ENCODE results near the gene ORAI2. TPM values are rescaled to one million over a fixed set of nuclear protein-coding genes. Genes with fewer than 3 reads are reported as not detected.
"Not testable (repeated sequence)": the region's sequence is repeated elsewhere in the genome, so short reads cannot be mapped to it uniquely, and the experiment has no call there.

The ORAI2 gene
- total RNA-seq, 1 donor from 2014 or later, result 33.7 TPM

DNA sequence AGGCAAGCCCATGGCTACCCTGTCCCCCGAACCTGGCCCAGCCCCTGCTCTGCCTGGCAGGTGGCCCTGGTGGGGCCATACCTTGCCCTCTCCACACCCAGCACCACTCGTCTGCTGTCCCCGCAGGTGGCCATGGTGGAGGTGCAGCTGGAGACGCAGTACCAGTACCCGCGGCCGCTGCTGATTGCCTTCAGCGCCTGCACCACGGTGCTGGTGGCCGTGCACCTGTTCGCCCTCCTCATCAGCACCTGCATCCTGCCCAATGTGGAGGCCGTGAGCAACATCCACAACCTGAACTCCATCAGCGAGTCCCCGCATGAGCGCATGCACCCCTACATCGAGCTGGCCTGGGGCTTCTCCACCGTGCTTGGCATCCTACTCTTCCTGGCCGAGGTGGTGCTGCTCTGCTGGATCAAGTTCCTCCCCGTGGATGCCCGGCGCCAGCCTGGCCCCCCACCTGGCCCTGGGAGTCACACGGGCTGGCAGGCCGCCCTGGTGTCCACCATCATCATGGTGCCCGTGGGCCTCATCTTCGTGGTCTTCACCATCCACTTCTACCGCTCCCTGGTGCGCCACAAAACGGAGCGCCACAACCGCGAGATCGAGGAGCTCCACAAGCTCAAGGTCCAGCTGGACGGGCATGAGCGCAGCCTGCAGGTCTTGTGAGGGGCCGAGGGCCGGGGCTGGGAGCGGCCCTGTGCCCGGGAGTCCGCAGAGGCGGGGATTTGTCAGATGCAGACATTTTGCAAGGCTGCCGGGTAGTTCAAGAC, 13.2 kb downstream of the ORAI2 start:
- no peak for DNase-seq (ENCODE audit: low spot score)

DNA sequence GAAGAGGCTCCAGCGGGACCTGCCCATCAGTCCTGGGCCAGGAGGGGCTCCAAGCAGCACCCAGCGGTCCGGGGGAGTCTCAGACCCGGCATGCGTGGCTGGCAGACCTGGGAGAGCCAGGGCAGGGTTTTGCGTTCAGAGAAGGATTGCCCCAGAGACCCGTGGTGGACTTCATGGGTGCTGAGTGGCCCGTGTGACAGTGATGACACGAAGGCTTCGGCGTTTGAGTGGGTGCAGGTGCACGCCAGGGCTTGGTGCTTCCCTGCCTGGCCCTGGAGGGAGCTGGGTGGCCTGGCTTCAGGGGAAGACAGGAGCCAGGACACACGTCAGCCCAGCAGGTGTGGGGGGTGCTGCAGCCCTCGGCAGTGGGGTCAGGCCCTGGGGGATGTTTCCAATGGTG, 13.9 kb downstream of the ORAI2 start:
- no peak for DNase-seq (ENCODE audit: low spot score)

DNA sequence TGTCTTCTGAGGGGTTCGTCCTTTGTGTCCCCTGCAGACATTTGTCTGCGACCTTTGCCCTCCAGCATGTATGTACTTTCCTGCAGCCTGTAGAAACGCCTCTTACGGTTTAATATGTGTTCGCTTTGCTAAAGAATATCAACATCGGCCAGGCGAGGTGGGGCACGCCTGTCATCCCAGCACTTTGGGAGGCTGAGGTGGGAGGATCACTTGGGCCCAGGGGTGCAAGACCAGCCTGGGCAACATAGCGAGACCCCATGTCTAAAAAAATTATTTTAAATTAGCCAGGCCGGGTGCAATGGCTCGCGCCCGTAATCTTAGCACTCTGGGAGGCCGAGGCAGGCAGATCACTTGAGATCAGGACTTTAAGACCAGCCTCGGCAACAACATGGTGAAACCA, 15.8 kb downstream of the ORAI2 start:
- DNase-seq (ENCODE audit: low spot score), result no peak

DNA sequence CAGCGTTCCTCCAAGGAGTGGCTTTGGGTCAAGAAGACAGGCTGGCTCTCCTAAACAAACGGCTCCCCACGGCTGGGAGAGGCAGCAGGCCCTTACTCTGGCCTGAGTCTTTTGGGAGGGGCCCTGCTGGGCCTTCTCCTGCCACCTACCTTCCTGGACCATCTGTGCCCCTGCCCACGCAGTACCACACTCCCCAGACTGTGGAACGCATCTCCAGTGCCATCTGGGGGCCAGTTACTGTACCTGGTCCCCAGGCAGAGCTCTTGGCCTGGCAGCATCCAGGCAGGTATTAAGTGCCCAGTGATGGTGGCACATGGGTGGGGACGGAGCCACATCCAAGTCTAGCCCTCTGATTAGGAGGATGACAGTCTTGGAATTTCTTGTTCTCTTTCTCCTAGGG, 16.9 kb downstream of the ORAI2 start:
- no peak for DNase-seq (ENCODE audit: low spot score)

DNA sequence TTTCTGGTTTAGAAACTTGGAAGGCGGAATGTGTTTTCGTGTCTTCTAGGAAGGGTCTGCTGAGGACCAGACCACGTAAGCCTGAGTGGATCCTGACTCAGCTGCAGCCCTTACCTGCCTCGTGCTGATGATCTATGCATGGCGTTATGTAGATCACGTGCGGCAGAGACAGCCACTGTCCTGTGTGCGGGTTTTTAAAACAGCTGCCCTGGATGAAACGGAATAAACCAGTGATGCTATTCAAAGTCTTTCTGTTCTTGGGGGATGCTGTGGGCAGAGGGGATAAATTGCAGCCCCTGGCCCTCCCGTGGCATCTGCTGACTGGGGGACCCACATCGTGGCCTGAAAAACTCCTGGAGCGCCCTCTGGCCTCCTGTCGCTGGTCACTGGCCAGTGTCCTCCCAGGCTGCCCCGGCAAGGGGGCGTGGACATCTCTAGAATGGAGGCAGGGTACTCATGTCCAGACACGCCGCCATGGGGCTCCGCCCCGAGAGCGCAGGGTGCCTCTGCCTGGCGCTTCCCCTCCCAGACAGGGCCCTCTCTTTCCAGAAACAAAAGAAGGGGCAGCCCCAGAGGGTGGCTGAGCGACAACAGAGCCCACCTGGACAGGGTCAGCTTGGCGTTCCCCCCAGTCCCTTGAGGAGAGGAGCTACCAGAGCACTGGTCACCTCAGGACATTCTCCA, 18.1 kb downstream of the ORAI2 start:
- DNase-seq (ENCODE audit: low spot score), result no peak

GRCh38 chr7:102452451-102452850, 19.1 kb downstream of the ORAI2 start:
- DNase-seq (ENCODE audit: low spot score), result no peak

DNA sequence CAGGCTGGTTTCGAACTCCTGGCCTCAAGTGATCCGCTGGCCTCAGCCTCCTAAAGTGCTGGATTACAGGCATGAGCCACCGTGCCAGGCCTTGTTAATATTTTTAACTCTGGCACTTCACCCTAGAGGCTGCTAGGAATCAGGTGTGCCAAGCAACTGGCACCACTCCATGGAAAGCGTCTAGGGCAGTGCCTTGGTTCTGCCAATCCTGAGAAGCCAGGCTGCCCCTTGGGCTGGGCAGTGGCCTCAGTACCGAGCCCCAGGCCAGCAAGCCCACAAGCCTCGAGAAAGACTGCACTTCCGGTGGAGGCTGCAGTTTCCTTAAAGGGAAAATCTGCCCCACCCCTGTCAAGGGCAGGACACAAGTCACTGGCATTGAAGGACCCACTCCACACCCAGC, 19.9 kb downstream of the ORAI2 start:
- no peak for DNase-seq (ENCODE audit: low spot score)

DNA sequence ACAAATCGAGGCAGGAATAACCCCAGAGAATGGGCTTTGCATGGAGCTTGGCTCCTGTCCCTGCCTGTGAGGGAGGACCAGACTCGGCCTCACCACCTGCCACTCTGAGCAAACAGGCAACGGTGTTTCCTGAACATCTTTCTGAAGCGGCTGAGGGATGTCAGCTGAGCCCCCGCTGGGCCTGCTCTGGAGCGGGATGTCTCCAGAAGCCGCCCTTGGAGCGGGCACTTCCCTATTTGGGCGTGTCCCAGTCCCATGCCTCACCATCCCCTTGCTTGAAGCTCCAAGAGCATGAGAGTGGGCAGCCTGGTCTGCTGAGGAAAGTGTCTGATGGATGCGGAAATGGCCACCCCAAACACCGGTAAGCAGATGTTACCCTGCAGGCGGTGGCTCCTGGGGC, 21.1 kb downstream of the ORAI2 start:
- no peak for DNase-seq (ENCODE audit: low spot score)

DNA sequence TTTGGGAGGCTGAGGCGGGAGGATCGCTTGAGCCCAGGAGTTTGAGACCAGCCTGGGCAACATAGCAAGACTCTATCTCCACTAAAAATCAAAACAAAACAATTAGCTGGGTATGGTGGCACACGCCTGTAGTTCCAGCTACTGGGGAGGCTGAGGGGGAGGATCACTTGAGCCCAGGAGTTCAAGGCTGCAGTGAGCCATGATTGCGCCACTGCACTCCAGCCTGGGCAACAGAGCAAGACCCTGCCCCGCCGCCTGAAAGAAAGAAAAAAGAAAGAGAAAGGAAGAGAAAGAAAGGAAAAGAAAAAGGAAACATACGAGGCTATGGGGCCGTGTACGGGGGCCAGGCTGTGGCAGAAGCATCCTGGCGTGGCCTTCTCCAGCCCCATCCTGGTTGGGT, 21.6 kb downstream of the ORAI2 start:
- not testable (repeated sequence) for DNase-seq (ENCODE audit: low spot score)

DNA sequence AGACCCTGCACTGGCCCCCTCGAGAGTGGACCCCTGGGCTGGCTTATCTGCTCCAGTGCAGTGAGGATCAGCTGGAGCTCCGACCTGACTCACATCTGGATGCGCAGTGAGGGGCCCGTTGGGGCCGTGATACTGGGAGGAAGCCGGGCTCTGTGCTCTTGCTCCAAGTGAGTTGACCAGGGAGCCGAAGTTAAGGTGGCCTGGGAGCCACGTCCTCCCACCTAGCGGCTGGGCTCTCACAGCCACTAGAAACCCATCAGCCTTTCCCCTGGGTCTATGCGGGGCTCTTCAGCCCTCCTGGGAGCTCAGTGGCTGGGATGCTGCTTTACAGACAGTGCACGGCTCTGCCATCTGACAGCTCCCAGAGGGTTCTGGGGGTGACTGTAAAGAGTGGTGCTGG, 22.2 kb downstream of the ORAI2 start:
- DNase-seq (ENCODE audit: low spot score), result no peak

GRCh38 chr7:102456327-102456726, 23.0 kb downstream of the ORAI2 start:
- no peak for DNase-seq (ENCODE audit: low spot score)

GRCh38 chr7:102457352-102457924, 24.1 kb downstream of the ORAI2 start:
- DNase-seq (ENCODE audit: low spot score), result no peak

- no peak for DNase-seq (ENCODE audit: low spot score)
These were observed 26.0 kb downstream of the ORAI2 start for GRCh38 chr7:102459221-102459844.

- DNase-seq (ENCODE audit: low spot score), result no peak
These were observed 27.1 kb downstream of the ORAI2 start for GRCh38 chr7:102460467-102460866.

- no peak for DNase-seq (ENCODE audit: low spot score)
These were observed 30.6 kb downstream of the ORAI2 start for GRCh38 chr7:102463841-102464576.

- peak; percentile 99 for DNase-seq (ENCODE audit: low spot score)
These were observed 31.4 kb downstream of the ORAI2 start, which contains the start of the genes ALKBH4 and LRWD1 for GRCh38 chr7:102464577-102465280. TSS of gene ALKBH4 (minus strand) at chr7:102464863. CDS start at chr7:102464836, 27 bp downstream. TSS of gene LRWD1 (plus strand) at chr7:102464984. CDS start at chr7:102465081, 97 bp downstream.

DNA sequence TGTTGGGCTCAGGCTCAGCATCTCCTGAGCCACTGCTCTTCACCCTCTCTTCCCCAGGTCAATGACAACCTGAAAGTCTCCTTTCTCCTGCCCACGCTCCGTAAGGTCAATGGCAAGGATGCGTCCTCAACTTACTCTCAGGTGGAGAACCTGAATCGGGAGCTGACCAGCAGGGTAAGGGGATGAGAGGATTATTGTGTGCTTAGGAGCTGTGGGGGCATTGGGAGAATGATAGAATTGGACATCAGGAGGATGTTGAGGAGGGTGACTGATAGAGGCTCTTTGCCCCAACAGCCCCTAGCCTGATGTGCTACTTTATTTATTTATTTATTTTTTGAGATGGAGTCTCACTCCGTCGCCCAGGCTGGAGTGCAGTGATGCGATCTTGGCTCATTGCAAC, 32.7 kb downstream of the ORAI2 start:
- no peak for DNase-seq (ENCODE audit: low spot score)

GRCh38 chr7:102467581-102468477, 34.5 kb downstream of the ORAI2 start:
- DNase-seq (ENCODE audit: low spot score), result no peak
